Natural killer cell (primary cell): Measurements from ENCODE around the gene FRRS1L. TPM values are rescaled to one million over a fixed set of nuclear protein-coding genes. Genes with fewer than 3 reads are reported as not detected.

Experiments used
- ATAC-seq, 3 donors: fragments of 150-1000 bp in 2 of 3; fragments of 200-7000 bp in 1 of 3; cut with Tn5 transposase; 1 replicate in 1 of 3; 2 replicates in 2 of 3; pipeline ENCODE4 v1.10.0; 2021; ENCODE audit warnings: mild to moderate bottlenecking in 2 of 3, moderate library complexity in 2 of 3
- DNase-seq, 2 donors: peaks; one replicate each; pipeline versions ENCODE4 v3.0.0 to v3.0.0-alpha.2; 2013 to 2021; ENCODE audit warnings: mixed read lengths in 1 of 2
- H3K27ac ChIP-seq: one replicate; pipeline ENCODE4 v1.5.1; 2013; ENCODE audit warnings: mild to moderate bottlenecking, low read length
- H3K27me3 ChIP-seq: one replicate; pipeline ENCODE4 v1.6.1; 2013; ENCODE audit warnings: low read length; ENCODE audit not compliant: control insufficient read depth, insufficient read depth
- H3K36me3 ChIP-seq: one replicate; pipeline ENCODE4 v1.6.1; 2013; ENCODE audit warnings: low read length; ENCODE audit not compliant: control insufficient read depth, insufficient read depth
- H3K4me1 ChIP-seq: one replicate; pipeline ENCODE4 v1.6.1; 2013; ENCODE audit warnings: low read length; ENCODE audit not compliant: control insufficient read depth, insufficient read depth
- H3K4me3 ChIP-seq: one replicate; pipeline ENCODE4 v1.5.1; 2013; ENCODE audit warnings: low read length
- H3K9me3 ChIP-seq: one replicate; pipeline ENCODE4 v1.6.1; 2013; ENCODE audit warnings: low read length; ENCODE audit not compliant: control insufficient read depth, insufficient read depth
- H3K27ac Mint-ChIP-seq, 2 donors: one replicate each; pipeline ENCODE4 v1.8.0; 2022; ENCODE audit warnings: mild to moderate bottlenecking in 2 of 2, mixed read lengths in 2 of 2, moderate library complexity in 1 of 2
- H3K27me3 Mint-ChIP-seq, 2 donors: one replicate each; pipeline ENCODE4 v1.8.0; 2022; ENCODE audit warnings: low read depth in 2 of 2, mixed read lengths in 2 of 2
- H3K36me3 Mint-ChIP-seq: one replicate; pipeline ENCODE4 v1.8.0; 2022; ENCODE audit warnings: mixed read lengths
- H3K4me1 Mint-ChIP-seq, 2 donors: one replicate each; pipeline ENCODE4 v1.8.0; 2022; ENCODE audit warnings: mixed read lengths in 2 of 2
- H3K4me3 Mint-ChIP-seq: one replicate; pipeline ENCODE4 v1.8.0; 2022; ENCODE audit warnings: mild to moderate bottlenecking, moderate library complexity, mixed read lengths
- H3K9me3 Mint-ChIP-seq, 2 donors: one replicate each; pipeline ENCODE4 v1.8.0; 2022; ENCODE audit warnings: mixed read lengths in 2 of 2
- WGBS: methylation state at CpG from one replicate; pipeline ENCODE4 v1.1.7; 2013; ENCODE audit warnings: missing lambda C conversion rate; ENCODE audit not compliant: insufficient coverage; 5-methylcytosine and 5-hydroxymethylcytosine counted together
- intact Hi-C: fragments of 100-400 bp; cut with micrococcal nuclease; formaldehyde crosslinking; loops from one replicate; pipeline ENCODE4 v1.14.2; 2022
- total RNA-seq, 4 donors: library from RNA; stranded (reverse); fragments of 120-200 nt in 1 of 4; gene quantifications; one replicate each; pipeline versions ENCODE4 v1.2.3 to v1.2.4, GENCODE V29; 2013 to 2022
- TF ChIP-seq, protein P1 (sequence below): fragments of 200-600 bp; IDR thresholded peaks from one replicate; pipeline ENCODE4 v1.8.0; 2022; ENCODE audit warnings: antibody characterized with exemption

The FRRS1L gene
- total RNA-seq, 3 donors from 2014 or later (not counting 1 experiment from before 2014, with no cell fraction given) = not detected

- Mint-ChIP-seq H3K36me3 (no peaks in the 10 kb centered on the region), H3K27ac (peak overlapping the region; percentile 41 to 79), H3K27me3 (no peaks in the 10 kb centered on the region), H3K9me3 (no peaks in the 10 kb centered on the region), H3K4me1 (peaks cover 56 to 66% of the 10 kb centered on the region in 2 donors), H3K4me3 (peak overlapping the region; percentile 32)
- intact Hi-C loops = no loop called here
- 89% methylated on average over 2 of the region's 5 CpGs for WGBS
- peak in 2 of 3 donors; percentile 24 to 41 for ATAC-seq
- no peaks in the 10 kb centered on the region for H3K9me3 ChIP-seq
- H3K4me3 ChIP-seq = no peak overlapping the region
- TF ChIP-seq, protein P1, sequence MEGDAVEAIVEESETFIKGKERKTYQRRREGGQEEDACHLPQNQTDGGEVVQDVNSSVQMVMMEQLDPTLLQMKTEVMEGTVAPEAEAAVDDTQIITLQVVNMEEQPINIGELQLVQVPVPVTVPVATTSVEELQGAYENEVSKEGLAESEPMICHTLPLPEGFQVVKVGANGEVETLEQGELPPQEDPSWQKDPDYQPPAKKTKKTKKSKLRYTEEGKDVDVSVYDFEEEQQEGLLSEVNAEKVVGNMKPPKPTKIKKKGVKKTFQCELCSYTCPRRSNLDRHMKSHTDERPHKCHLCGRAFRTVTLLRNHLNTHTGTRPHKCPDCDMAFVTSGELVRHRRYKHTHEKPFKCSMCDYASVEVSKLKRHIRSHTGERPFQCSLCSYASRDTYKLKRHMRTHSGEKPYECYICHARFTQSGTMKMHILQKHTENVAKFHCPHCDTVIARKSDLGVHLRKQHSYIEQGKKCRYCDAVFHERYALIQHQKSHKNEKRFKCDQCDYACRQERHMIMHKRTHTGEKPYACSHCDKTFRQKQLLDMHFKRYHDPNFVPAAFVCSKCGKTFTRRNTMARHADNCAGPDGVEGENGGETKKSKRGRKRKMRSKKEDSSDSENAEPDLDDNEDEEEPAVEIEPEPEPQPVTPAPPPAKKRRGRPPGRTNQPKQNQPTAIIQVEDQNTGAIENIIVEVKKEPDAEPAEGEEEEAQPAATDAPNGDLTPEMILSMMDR = no peak
- H3K36me3 ChIP-seq = no peaks in the 10 kb centered on the region
- no peaks in the 10 kb centered on the region for H3K27me3 ChIP-seq
- peak in 1 of 2 donors; percentile 78 for DNase-seq
- H3K27ac ChIP-seq = no peak overlapping the region
- peaks cover 4% of the 10 kb centered on the region for H3K4me1 ChIP-seq
Measured at GRCh38 chr9:109110329-109111021, 56.6 kb downstream of the FRRS1L start.

DNA sequence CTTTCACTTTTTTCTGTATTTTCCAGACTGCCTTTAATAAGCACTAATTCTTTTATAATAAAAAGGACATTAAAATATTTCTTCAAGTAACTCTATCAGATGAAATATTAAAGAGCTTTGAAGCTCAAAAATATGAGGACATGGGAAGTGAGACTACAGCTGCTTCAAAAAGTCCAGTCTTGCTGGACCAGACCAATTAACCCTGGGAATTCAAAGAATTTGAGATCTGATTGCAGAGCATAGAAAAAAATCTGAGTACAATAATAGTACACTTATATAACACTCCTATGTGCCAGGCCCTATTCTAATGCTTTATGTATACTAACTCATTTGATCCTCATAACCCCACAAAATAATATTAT lies 57.1 kb downstream of the FRRS1L start:
- DNase-seq = no peak
- Mint-ChIP-seq H3K9me3 (no peaks in the 10 kb centered on the region), H3K4me3 (no peak overlapping the region), H3K27ac (peak overlapping the region in 1 of 2 donors; percentile 29), H3K27me3 (no peaks in the 10 kb centered on the region), H3K36me3 (no peaks in the 10 kb centered on the region), H3K4me1 (peaks cover 55 to 64% of the 10 kb centered on the region in 2 donors)
- no peaks in the 10 kb centered on the region for H3K27me3 ChIP-seq
- no peak overlapping the region for H3K27ac ChIP-seq
- ATAC-seq = no peak
- peaks cover 4% of the 10 kb centered on the region for H3K4me1 ChIP-seq
- H3K9me3 ChIP-seq = no peaks in the 10 kb centered on the region
- TF ChIP-seq, protein P1 = no peak
- intact Hi-C loops = no loop called here
- H3K4me3 ChIP-seq = no peak overlapping the region
- peaks cover 2% of the 10 kb centered on the region for H3K36me3 ChIP-seq

- no peak overlapping the region for H3K4me3 ChIP-seq
- peak overlapping the region; percentile 5 to 36 for H3K27ac Mint-ChIP-seq
- H3K9me3 ChIP-seq = no peaks in the 10 kb centered on the region
- no peaks in the 10 kb centered on the region for H3K9me3 Mint-ChIP-seq
- 40% methylated on average over 1 of the region's 4 CpGs for WGBS
- no peaks in the 10 kb centered on the region for H3K4me1 ChIP-seq
- H3K27me3 ChIP-seq = no peaks in the 10 kb centered on the region
- H3K27ac ChIP-seq = no peak overlapping the region
- H3K36me3 ChIP-seq = peaks cover 6% of the 10 kb centered on the region
- no peak overlapping the region for H3K4me3 Mint-ChIP-seq
- intact Hi-C loops = no loop called here
- H3K36me3 Mint-ChIP-seq = peaks cover 7% of the 10 kb centered on the region
- ATAC-seq (no peak), DNase-seq (no peak)
- no peaks in the 10 kb centered on the region for H3K27me3 Mint-ChIP-seq
- peaks cover 47 to 48% of the 10 kb centered on the region in 2 donors for H3K4me1 Mint-ChIP-seq
- TF ChIP-seq, protein P1 = no peak
Measured at GRCh38 chr9:109108318-109108717, 58.7 kb downstream of the FRRS1L start.
